ENCODE measurements around the gene TRAP1. TPM values are rescaled to one million over a fixed set of nuclear protein-coding genes. Genes with fewer than 3 reads are reported as not detected.

TRAP1 gene
- total RNA-seq, 3 donors from 2014 or later, result 56.9 to 94.5 (median 69.1) TPM

DNA sequence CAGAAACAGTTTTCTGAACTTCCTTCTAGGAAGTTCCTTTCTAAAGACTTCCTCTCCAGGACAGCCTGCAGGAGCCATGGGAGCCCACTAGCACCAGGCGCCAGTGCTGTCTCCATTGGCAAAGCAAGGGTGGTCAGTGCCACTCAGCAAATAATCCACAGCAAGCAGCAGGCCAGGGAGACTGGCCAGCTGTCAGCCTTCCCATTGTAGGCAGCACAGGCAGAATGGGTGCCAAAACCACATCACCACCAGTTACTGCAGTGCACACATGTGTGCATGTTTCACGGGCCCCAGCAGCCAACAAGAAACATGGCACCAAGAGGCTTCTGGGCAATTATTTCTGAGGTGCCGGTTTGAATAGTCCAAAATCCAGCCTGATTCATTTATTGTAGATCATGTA is 36.1 kb downstream of the TRAP1 start:
- Histone ChIP-seq H3K9me3 (no peaks in the 10 kb centered on the region), H3K4me1 (ENCODE audit: low read depth) (no peaks in the 10 kb centered on the region), H3K4me3 (no peak overlapping the region), H3K36me3 (ENCODE audit: low read depth) (no peaks in the 10 kb centered on the region)
- no peak for DNase-seq
- TF ChIP-seq, protein P1, sequence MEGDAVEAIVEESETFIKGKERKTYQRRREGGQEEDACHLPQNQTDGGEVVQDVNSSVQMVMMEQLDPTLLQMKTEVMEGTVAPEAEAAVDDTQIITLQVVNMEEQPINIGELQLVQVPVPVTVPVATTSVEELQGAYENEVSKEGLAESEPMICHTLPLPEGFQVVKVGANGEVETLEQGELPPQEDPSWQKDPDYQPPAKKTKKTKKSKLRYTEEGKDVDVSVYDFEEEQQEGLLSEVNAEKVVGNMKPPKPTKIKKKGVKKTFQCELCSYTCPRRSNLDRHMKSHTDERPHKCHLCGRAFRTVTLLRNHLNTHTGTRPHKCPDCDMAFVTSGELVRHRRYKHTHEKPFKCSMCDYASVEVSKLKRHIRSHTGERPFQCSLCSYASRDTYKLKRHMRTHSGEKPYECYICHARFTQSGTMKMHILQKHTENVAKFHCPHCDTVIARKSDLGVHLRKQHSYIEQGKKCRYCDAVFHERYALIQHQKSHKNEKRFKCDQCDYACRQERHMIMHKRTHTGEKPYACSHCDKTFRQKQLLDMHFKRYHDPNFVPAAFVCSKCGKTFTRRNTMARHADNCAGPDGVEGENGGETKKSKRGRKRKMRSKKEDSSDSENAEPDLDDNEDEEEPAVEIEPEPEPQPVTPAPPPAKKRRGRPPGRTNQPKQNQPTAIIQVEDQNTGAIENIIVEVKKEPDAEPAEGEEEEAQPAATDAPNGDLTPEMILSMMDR (IDR thresholded peaks at IDR 0.05), result no peak
- intact Hi-C loops (cut with DNase I, micrococcal nuclease), result no loop called here
- ATAC-seq, result no peak

DNA sequence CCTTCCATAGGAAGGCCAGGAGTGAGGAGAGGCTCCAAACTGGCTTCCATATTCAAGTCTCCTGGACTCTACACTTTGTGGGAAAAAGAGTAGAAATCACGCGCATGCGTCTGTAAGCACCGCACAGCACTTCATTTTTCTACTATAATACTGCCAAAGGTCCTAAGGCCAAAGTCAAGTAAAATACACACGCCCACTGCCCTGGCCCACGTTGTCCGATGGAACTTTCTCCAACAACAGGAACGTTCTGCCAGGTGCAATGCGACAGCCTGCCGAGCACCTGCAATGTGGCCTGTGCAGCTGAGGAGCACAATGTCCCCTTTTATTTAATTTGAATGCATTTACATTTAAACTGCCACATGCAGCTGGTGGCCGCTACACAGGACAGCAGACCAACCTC is 39.3 kb downstream of the TRAP1 start:
- TF ChIP-seq, protein P1 (IDR thresholded peaks at IDR 0.05), result no peak
- intact Hi-C loops (cut with DNase I, micrococcal nuclease), result loop anchor here in 1 of 2 donors (10.0 kb wide), 1 partner anchor 457 kb away; no protein-coding TSS in a partner anchor
- no peaks in the 10 kb centered on the region for H3K36me3 ChIP-seq (ENCODE audit: low read depth)

DNA sequence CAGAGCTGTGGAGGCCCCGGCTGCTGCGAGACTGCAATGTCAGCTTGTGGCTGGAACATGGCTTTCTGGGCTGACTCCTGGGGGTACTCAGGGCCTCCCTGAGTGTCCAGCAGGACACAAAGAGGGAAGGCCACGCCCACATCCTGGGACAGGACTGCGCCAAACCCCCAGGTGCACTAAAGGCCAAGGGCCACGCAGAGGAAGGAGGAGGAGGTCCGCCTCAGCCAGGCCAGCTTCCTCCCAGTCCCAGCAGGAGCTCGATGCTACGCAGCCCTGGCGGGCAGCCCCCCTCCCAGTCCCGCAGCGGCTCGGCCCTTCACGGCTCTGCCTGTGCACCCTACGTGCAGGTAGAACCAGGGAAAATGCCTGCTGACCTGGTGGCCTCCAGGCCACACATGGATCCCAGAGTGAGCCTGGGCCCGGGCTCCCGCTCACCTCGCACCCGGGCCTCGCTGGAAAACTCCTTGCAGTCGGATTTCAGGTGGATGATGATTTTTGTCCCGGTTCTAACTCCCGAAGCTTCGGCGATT is 41.7 kb downstream of the TRAP1 start:
- ATAC-seq, result no peak
- H3K36me3 ChIP-seq (ENCODE audit: low read depth), result no peaks in the 10 kb centered on the region
- intact Hi-C loops (cut with DNase I, micrococcal nuclease), result loop anchor here in 1 of 2 donors (10.0 kb wide), 1 partner anchor 459 kb away; no protein-coding TSS in a partner anchor
- TF ChIP-seq, protein P1 (IDR thresholded peaks at IDR 0.05), result no peak
- no peak for DNase-seq
- H3K4me1 ChIP-seq (ENCODE audit: low read depth), result no peaks in the 10 kb centered on the region
- no peaks in the 10 kb centered on the region for H3K9me3 ChIP-seq
- H3K4me3 ChIP-seq, result no peak overlapping the region

More for the DNA sequence above, 39.3 kb downstream of the TRAP1 start:
- H3K9me3 ChIP-seq, result no peaks in the 10 kb centered on the region
- peak in 1 of 3 donors; percentile 19 for DNase-seq
- ATAC-seq, result no peak
- H3K4me1 ChIP-seq (ENCODE audit: low read depth), result no peaks in the 10 kb centered on the region
- no peak overlapping the region for H3K4me3 ChIP-seq

DNA sequence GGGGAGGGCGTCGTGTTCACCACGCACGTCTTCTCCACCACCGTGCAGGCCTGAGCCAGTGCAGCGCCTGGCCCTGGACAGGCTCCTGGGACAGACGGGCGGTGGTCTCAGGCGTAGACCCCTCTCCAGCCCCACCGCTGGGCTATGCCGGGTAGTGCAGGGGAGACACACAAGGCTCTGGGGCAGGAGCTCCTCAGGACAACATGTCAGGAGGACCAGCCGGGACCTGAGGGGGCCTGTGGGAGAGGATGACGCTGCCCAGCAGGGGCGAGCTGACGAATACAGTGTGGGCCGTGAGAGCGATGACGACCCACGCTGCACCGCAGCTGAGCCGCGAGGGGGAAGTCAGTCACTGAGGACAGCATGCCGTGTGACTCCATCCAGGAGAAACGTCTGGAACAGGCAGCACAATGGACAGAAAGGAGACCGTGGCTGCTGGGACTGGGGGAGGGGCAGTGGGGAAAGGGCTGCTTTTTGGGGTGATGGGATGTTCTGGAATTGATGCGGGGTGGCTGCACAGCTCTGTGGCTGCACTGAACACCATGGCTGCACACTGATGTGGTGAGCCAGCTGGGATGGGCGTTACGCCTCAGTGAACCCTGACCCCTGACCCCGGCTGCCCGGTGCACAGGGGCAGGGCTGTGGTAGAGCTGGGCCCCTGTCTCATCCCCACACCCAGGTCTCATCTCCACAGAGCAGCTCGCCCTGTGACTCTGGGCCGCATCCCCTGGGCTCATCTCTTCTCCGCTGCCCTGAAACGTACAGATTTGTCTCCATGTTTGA is 42.6 kb downstream of the TRAP1 start:
- no peaks in the 10 kb centered on the region for H3K9me3 ChIP-seq
- no peaks in the 10 kb centered on the region for H3K4me1 ChIP-seq (ENCODE audit: low read depth)
- no peak overlapping the region for H3K4me3 ChIP-seq
- TF ChIP-seq, protein P1 (IDR thresholded peaks at IDR 0.05), result no peak
- H3K36me3 ChIP-seq (ENCODE audit: low read depth), result no peaks in the 10 kb centered on the region
- intact Hi-C loops (cut with DNase I, micrococcal nuclease), result loop anchor here in 1 of 2 donors (10.0 kb wide), 1 partner anchor 460 kb away; no protein-coding TSS in a partner anchor
- ATAC-seq (no peak), DNase-seq (peak in 1 of 3 donors; percentile 43)

DNA sequence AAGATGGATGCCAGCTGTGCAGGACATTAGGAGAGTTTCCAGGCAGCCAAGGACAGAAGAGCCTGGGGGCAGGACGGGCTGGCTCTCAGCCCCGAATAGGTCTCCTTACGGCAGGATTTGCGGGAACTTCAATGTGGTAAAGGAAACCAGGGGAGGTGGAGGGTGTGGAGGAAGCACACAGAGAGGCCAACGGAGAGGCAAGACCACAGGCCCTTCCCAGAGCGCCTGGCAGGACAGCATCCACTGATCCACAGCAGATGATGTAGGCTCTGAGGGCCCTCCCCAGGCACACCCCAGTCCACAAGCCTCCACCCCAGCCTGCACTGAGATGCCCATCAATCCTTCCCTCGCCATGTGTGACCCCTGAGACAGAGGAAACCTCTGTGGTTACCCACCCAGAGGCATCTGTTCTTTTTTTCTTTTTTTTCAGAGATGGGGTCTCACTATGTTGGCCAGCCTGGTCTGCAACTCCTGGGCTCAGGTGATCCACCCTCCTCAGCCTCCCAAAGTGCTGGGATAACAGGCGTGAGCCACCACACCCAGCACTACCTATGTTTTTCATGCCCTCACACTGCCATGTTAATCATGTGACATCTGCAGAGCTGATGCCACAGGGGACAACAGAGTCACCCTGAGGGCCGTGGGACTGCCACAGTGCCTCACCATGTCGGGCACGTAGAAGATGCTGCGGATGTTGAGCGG is 43.5 kb downstream of the TRAP1 start:
- intact Hi-C loops (cut with DNase I, micrococcal nuclease), result loop anchor here in 1 of 2 donors (10.0 kb wide), 1 partner anchor 461 kb away; no protein-coding TSS in a partner anchor
- ATAC-seq (no peak), DNase-seq (peak in 1 of 3 donors; percentile 21)
- Histone ChIP-seq H3K4me3 (no peak overlapping the region), H3K9me3 (no peaks in the 10 kb centered on the region), H3K4me1 (ENCODE audit: low read depth) (no peaks in the 10 kb centered on the region), H3K36me3 (ENCODE audit: low read depth) (no peaks in the 10 kb centered on the region)
- TF ChIP-seq, protein P1 (IDR thresholded peaks at IDR 0.05), result no peak
